ENCODE measurements around the gene GIPC1.
A peak's percentile ranks its signal among the peaks of the same experiment; 100 is the strongest.
"Not testable (repeated sequence)": the region's sequence is repeated elsewhere in the genome, so short reads cannot be mapped to it uniquely, and the experiment has no call there.

The GIPC1 gene

GRCh38 chr19:14517446-14517839 lies 21.5 kb upstream of the GIPC1 start:
- DNase-seq: no peak

- no peak for DNase-seq
Measured at GRCh38 chr19:14516746-14517438, 21.0 kb upstream of the GIPC1 start.

GRCh38 chr19:14516048-14516534 lies 20.2 kb upstream of the GIPC1 start:
- DNase-seq: no peak

GRCh38 chr19:14515501-14516047 lies 19.6 kb upstream of the GIPC1 start:
- DNase-seq: no peak

- DNase-seq: no peak
Measured at GRCh38 chr19:14514215-14514863, 18.4 kb upstream of the GIPC1 start.

- no peak for DNase-seq
Measured at GRCh38 chr19:14512406-14512961, 16.6 kb upstream of the GIPC1 start.

GRCh38 chr19:14511229-14511593 lies 15.3 kb upstream of the GIPC1 start:
- no peak for DNase-seq

- DNase-seq: no peak
Measured at GRCh38 chr19:14510311-14511228, 14.6 kb upstream of the GIPC1 start.

GRCh38 chr19:14507704-14508542 lies 12.0 kb upstream of the GIPC1 start:
- no peak for DNase-seq

GRCh38 chr19:14505488-14506239 lies 9.7 kb upstream of the GIPC1 start:
- peak; percentile 89 for DNase-seq

- DNase-seq: not testable (repeated sequence)
Measured at GRCh38 chr19:14504575-14504974, 8.6 kb upstream of the GIPC1 start.

- DNase-seq: no peak
Measured at GRCh38 chr19:14503285-14503684, 7.4 kb upstream of the GIPC1 start.

GRCh38 chr19:14502334-14503092 lies 6.6 kb upstream of the GIPC1 start:
- DNase-seq: no peak

GRCh38 chr19:14497228-14497921 lies 1.4 kb upstream of the GIPC1 start:
- DNase-seq: no peak

- DNase-seq: no peak
Measured at GRCh38 chr19:14496834-14497227, 904 bp upstream of the GIPC1 start.

GRCh38 chr19:14495672-14496028 lies 277 bp downstream of the GIPC1 start:
- no peak for DNase-seq

GRCh38 chr19:14494910-14495671 lies 836 bp downstream of the GIPC1 start:
- DNase-seq: no peak

GRCh38 chr19:14494411-14494810 lies 1.5 kb downstream of the GIPC1 start:
- DNase-seq: no peak

GRCh38 chr19:14492756-14493337 lies 3.1 kb downstream of the GIPC1 start:
- no peak for DNase-seq

Data from activated CD8-positive, alpha-beta memory T cell treated with anti-CD3 and anti-CD28 coated beads for 24 hours (primary cell).